Activated naive CD4-positive, alpha-beta T cell treated with anti-CD3 and anti-CD28 coated beads for 36 hours (primary cell): Measurements from ENCODE around the gene GSKIP. TPM values are rescaled to one million over a fixed set of nuclear protein-coding genes. Genes with fewer than 3 reads are reported as not detected.

Experiments
- CTCF ChIA-PET: fragments of 350-600 bp; sonication (Branson Sonifier 250); formaldehyde crosslinking; loops from one replicate; lab custom pipeline; 2021; ENCODE audit warnings: antibody characterized with exemption; lab: Charles Lee
- DNase-seq: peaks from one replicate; pipeline ENCODE4 v3.0.0-alpha.2; 2020
- H3K27ac Mint-ChIP-seq: one replicate; pipeline ENCODE4 v1.8.0; 2021; ENCODE audit warnings: mild to moderate bottlenecking, mixed read lengths
- H3K27me3 Mint-ChIP-seq: one replicate; pipeline ENCODE4 v1.8.0; 2021; ENCODE audit warnings: low read depth, mixed read lengths
- H3K36me3 Mint-ChIP-seq: one replicate; pipeline ENCODE4 v1.8.0; 2021; ENCODE audit warnings: low read depth, mixed read lengths
- H3K4me1 Mint-ChIP-seq: one replicate; pipeline ENCODE4 v1.8.0; 2021; ENCODE audit warnings: low read depth, mixed read lengths
- H3K4me3 Mint-ChIP-seq: one replicate; pipeline ENCODE4 v1.8.0; 2021; ENCODE audit warnings: mild to moderate bottlenecking, moderate library complexity, mixed read lengths
- H3K9me3 Mint-ChIP-seq: one replicate; pipeline ENCODE4 v1.8.0; 2021; ENCODE audit warnings: mixed read lengths
- intact Hi-C: fragments of 100-400 bp; cut with micrococcal nuclease; formaldehyde crosslinking; loops from one replicate; pipeline ENCODE4 v1.15.1; 2023
- total RNA-seq, 2 experiments: library from RNA; stranded (reverse); gene quantifications; one replicate each; pipeline ENCODE4 v1.2.3, GENCODE V29; 2021

GSKIP gene
- total RNA-seq, 2 experiments from 2014 or later, result 17.8 to 20.4 TPM

DNA sequence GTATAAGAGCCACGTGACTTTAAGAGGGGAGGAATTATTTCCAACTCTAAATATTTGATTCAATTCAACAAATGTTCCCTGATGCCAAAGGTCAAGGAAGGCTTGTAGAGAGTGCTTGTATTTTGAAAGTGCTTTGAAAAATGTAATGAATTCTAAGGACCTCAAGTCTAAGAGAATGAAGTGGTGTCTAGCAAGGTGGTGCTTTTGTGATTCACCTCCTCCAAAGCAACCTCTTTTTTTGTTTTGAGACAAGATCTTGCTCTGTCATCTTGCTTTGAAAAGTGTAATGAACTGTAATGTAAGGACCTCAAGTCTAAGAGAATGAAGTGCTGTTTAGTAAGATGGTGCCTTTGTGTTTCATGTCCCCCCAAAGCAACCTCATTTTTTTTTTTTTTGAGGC is 42.4 kb downstream of the GSKIP start:
- Mint-ChIP-seq H3K27me3 (no peaks in the 10 kb centered on the region), H3K9me3 (no peaks in the 10 kb centered on the region), H3K36me3 (no peaks in the 10 kb centered on the region), H3K27ac (no peak overlapping the region), H3K4me3 (no peak overlapping the region), H3K4me1 (no peaks in the 10 kb centered on the region)
- intact Hi-C loops, result no loop called here
- no peak for DNase-seq
- CTCF ChIA-PET, result no interaction called here

DNA sequence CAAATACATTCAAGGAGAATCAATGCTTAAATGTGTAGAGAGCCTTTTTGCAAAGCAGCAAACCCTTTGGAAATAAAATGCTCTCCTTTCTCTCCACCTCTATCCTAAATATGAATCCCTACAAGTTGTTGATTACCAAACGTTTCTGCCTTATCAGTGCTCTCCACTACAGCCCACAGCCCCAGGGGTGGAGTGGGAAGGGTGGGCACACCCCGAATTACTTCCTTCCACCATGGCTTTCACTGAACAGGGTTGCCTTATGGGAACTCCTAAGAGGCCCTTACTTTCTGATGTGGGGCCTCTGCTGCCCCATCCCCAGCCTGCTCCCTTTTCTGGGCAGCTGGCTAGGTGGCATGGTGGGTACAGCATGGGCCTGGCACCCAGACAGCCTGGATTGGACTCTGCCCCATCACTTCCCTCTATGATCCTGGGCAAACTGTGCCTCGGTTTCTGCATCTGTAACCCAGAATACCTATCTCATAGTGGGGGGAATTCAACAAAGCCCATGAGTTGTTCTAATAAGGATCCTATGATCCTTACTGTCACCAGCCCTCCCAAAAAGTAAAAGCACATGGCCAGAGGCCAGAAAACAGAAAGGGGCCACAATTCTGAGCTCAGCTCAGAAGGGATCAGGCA is 44.7 kb downstream of the GSKIP start:
- H3K9me3 Mint-ChIP-seq, result no peaks in the 10 kb centered on the region
- no peaks in the 10 kb centered on the region for H3K4me1 Mint-ChIP-seq
- CTCF ChIA-PET, result interaction anchor here (0.6 kb wide), 1 partner anchor 358 kb away, joined by 5 read pairs; no protein-coding TSS in a partner anchor
- H3K27ac Mint-ChIP-seq, result no peak overlapping the region
- no peaks in the 10 kb centered on the region for H3K36me3 Mint-ChIP-seq
- intact Hi-C loops, result no loop called here
- H3K4me3 Mint-ChIP-seq, result no peak overlapping the region
- DNase-seq, result no peak
- H3K27me3 Mint-ChIP-seq, result no peaks in the 10 kb centered on the region

DNA sequence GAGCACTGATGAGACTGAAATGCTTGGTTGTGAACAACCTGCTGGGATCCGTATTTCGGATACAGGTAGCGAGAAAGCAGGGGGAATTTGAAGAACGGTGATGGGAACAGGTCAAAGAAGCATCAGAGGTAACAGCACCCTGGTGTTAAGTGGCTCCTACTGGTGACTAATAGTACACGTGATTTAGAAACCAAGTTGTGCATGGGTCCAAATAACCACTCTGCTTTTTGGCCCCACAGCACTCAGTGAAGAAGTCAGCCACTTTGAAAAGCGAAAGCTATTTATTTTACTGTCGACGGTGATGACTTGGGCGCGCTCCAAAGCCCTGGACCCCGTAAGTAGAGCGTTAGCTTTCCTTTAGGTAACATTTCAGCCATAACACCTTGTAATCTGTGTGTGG is 45.3 kb downstream of the GSKIP start:
- Mint-ChIP-seq H3K4me3 (no peak overlapping the region), H3K9me3 (no peaks in the 10 kb centered on the region), H3K27ac (no peak overlapping the region), H3K36me3 (no peaks in the 10 kb centered on the region), H3K27me3 (no peaks in the 10 kb centered on the region), H3K4me1 (no peaks in the 10 kb centered on the region)
- CTCF ChIA-PET, result interaction anchor here (0.6 kb wide), 1 partner anchor 359 kb away, joined by 5 read pairs; no protein-coding TSS in a partner anchor
- no peak for DNase-seq
- intact Hi-C loops, result no loop called here

DNA sequence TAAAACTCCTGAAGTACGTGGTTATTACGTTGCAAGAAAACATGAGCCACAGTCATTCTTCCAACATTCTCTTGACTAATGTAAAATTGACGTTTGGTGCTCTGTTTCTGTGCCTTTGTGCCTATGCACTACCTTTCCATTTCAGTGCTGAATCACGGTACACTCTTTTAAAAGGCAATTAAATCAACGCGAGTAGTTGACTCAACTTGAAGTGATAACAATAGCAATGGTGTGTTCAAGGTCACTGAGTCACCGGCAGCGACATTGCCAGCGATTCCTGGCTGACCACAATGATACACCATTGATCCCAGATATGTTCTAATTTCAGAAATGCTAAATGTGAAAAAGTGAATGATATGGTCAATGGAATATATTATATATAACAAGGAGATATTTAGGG is 46.4 kb downstream of the GSKIP start:
- CTCF ChIA-PET, result no interaction called here
- intact Hi-C loops, result no loop called here
- no peaks in the 10 kb centered on the region for H3K9me3 Mint-ChIP-seq

DNA sequence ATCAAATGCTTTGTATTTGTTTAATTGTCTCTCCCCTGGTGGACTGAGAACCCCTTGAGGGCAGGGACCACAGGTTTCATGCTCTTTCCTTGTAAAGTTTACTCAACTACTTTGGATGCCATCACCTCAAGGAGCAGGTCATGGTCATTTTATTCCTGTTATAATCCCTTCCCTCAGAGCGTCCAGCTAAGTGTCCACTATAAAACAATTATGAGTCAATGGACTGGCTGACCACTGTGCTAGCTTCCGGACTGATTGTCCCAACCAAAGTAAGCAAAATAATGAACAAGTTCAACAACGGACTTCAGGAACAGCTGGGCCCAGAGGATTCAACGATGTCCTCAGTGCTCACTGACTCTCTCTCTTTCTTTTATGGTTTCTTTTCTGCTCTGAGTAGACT is 46.8 kb downstream of the GSKIP start:
- H3K36me3 Mint-ChIP-seq, result no peaks in the 10 kb centered on the region
- no peak overlapping the region for H3K27ac Mint-ChIP-seq
- intact Hi-C loops, result no loop called here
- no peak overlapping the region for H3K4me3 Mint-ChIP-seq
- CTCF ChIA-PET, result no interaction called here
- no peak for DNase-seq
- H3K27me3 Mint-ChIP-seq, result no peaks in the 10 kb centered on the region
- no peaks in the 10 kb centered on the region for H3K4me1 Mint-ChIP-seq
- no peaks in the 10 kb centered on the region for H3K9me3 Mint-ChIP-seq

More for the DNA sequence above, 46.4 kb downstream of the GSKIP start:
- Mint-ChIP-seq H3K27me3 (no peaks in the 10 kb centered on the region), H3K4me3 (no peak overlapping the region), H3K27ac (no peak overlapping the region), H3K4me1 (no peaks in the 10 kb centered on the region), H3K36me3 (no peaks in the 10 kb centered on the region)
- no peak for DNase-seq

DNA sequence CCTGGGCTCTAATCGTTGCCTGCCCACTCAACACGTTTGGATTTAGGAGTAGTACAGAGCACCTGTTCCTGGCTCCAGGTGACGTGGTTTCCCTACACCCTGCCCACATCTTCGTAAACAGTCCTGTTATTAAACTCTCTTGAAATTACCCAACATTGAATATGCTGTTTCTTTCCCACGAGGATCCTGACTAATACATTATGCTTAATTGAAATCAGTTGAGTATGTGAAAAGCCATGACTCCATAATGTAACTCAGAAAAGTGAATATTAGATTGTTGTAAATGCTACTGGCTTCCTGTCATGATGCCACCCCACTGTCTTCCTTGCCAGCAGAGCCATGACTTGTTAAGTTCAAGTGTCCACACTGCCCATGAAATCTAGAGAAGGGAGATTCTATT is 50.2 kb downstream of the GSKIP start:
- CTCF ChIA-PET, result interaction anchor here (0.8 kb wide), 1 partner anchor 10 kb away, joined by 3 read pairs; no protein-coding TSS in a partner anchor
- H3K9me3 Mint-ChIP-seq, result no peaks in the 10 kb centered on the region

DNA sequence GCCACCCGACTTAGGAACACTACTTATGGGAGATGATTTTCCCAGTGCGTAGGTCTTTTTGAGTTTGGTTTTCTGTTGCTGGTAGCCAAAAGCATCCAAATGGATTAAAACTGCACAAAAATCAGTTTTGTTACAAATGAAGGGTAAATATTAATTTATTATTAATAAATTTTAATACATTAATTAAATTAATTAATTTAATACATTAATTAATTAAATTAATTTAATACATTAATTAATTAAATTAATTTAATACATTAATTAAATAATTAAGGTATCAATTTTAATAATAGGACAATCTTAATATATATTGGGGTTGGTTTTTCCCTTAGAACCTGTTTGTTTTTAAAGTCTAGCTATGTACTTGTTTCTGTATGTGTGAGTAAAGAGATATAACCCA is 52.2 kb downstream of the GSKIP start:
- no peaks in the 10 kb centered on the region for H3K36me3 Mint-ChIP-seq
- no peaks in the 10 kb centered on the region for H3K27me3 Mint-ChIP-seq
- H3K4me1 Mint-ChIP-seq, result no peaks in the 10 kb centered on the region
- no peak overlapping the region for H3K4me3 Mint-ChIP-seq
- no peak for DNase-seq
- intact Hi-C loops, result no loop called here
- H3K9me3 Mint-ChIP-seq, result no peaks in the 10 kb centered on the region
- no peak overlapping the region for H3K27ac Mint-ChIP-seq
- CTCF ChIA-PET, result no interaction called here

More for the DNA sequence above, 50.2 kb downstream of the GSKIP start:
- DNase-seq, result no peak
- no peaks in the 10 kb centered on the region for H3K27me3 Mint-ChIP-seq
- H3K36me3 Mint-ChIP-seq, result no peaks in the 10 kb centered on the region
- no peaks in the 10 kb centered on the region for H3K4me1 Mint-ChIP-seq
- no peak overlapping the region for H3K4me3 Mint-ChIP-seq
- H3K27ac Mint-ChIP-seq, result no peak overlapping the region
- intact Hi-C loops, result no loop called here

DNA sequence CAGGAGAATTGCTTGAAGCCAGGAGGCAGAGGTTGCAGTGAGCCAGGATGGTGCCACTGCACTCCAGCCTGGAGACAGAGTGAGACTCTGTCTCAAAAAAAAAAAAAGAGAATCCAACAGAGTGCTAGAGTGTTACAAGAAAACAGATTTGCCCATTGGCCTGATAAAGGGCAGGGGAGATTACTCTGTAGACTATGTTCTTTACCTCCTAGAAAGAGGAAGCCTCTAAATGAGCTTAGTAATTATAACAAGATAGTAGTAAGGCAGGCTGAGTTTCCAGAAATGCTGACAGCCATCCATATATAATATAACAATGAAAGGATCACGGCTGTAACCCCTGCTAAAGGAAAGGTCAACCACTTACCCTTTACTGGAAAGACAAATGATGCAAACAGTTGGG is 53.0 kb downstream of the GSKIP start:
- Mint-ChIP-seq H3K27me3 (no peaks in the 10 kb centered on the region), H3K9me3 (no peaks in the 10 kb centered on the region), H3K4me3 (no peak overlapping the region), H3K36me3 (no peaks in the 10 kb centered on the region), H3K27ac (no peak overlapping the region), H3K4me1 (no peaks in the 10 kb centered on the region)
- CTCF ChIA-PET, result interaction anchor here (0.7 kb wide), 1 partner anchor 450 kb away, joined by 3 read pairs; no protein-coding TSS in a partner anchor
- DNase-seq, result no peak
- intact Hi-C loops, result no loop called here

DNA sequence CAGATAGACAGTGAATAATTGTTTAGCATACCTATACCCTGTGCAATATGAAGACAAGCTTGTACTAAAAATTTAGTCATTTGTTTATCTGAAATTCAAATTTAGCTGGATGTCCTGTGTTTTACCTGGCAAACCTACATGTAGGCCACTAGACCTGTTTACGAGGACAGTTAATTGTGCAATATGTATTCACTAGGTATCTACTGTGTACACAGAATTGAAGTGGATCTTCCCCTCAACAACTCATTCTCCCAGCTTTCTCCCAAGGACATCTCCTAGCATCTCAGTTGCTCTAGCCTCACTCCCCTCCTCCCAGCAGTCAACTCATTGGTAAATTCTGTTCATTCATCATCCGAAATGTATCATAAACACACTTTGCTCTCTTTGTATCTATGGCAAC is 53.9 kb downstream of the GSKIP start:
- intact Hi-C loops, result no loop called here
- no peak overlapping the region for H3K4me3 Mint-ChIP-seq
- CTCF ChIA-PET, result interaction anchor here (0.8 kb wide), 1 partner anchor 23 kb away, joined by 3 read pairs; no protein-coding TSS in a partner anchor
- H3K27me3 Mint-ChIP-seq, result no peaks in the 10 kb centered on the region
- no peak for DNase-seq
- no peaks in the 10 kb centered on the region for H3K9me3 Mint-ChIP-seq
- no peaks in the 10 kb centered on the region for H3K36me3 Mint-ChIP-seq
- H3K27ac Mint-ChIP-seq, result no peak overlapping the region
- no peaks in the 10 kb centered on the region for H3K4me1 Mint-ChIP-seq

DNA sequence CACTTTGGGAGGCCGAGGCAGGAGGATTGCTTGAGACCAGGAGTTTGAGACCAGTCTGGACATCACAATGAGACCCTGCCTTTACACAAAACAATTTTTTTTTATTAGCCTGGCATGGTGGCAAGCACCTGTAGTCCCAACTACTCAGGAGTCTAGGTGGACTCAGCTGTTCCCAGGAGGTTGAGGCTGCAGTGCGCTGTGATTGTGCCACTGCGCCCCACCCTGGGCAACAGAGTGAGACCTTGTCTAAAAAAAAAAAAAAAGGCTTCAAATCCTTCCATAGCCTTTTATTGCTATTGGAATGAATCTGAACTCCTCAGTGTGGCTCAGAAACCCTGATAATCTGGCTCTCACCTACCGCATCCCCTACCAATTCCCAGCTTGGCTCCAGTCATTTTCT is 54.7 kb downstream of the GSKIP start:
- no peak overlapping the region for H3K4me3 Mint-ChIP-seq
- H3K9me3 Mint-ChIP-seq, result no peaks in the 10 kb centered on the region
- no peak overlapping the region for H3K27ac Mint-ChIP-seq
- H3K4me1 Mint-ChIP-seq, result no peaks in the 10 kb centered on the region
- CTCF ChIA-PET, result interaction anchor here (0.7 kb wide), 1 partner anchor 134 kb away, joined by 3 read pairs; no protein-coding TSS in a partner anchor
- intact Hi-C loops, result no loop called here
- DNase-seq, result no peak
- no peaks in the 10 kb centered on the region for H3K36me3 Mint-ChIP-seq
- no peaks in the 10 kb centered on the region for H3K27me3 Mint-ChIP-seq

DNA sequence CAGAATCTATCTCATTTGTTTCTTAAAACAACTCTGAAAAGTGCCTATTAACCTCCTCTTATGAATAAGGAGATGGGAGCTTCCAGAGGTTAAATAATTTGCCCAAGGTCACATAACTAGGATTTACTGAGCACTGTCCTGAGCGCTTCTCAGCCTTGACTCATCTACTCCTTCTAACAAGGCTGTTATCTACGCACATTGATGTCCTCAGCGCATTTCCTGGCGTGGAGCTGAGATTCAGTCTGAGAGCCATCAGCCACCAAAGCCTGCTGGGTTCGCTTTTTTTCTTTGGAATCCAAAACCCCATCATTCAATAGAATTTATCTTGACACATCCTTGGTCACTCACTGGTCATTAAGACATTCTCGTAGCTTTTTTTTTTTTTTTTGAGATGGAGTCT is 57.9 kb downstream of the GSKIP start:
- no peak for DNase-seq
- Mint-ChIP-seq H3K4me3 (no peak overlapping the region), H3K4me1 (peaks cover 2% of the 10 kb centered on the region), H3K27me3 (peaks cover 4% of the 10 kb centered on the region), H3K27ac (no peak overlapping the region), H3K36me3 (no peaks in the 10 kb centered on the region), H3K9me3 (no peaks in the 10 kb centered on the region)
- intact Hi-C loops, result loop anchor here (5.0 kb wide), 2 partner anchors 59 to 139 kb away; partner anchors contain the start of genes ATG2B and GSKIP
- CTCF ChIA-PET, result interaction anchor here (0.6 to 1.0 kb wide), 3 partner anchors 277 to 357 kb away, joined by 3 to 4 read pairs (median 3); no protein-coding TSS in a partner anchor

DNA sequence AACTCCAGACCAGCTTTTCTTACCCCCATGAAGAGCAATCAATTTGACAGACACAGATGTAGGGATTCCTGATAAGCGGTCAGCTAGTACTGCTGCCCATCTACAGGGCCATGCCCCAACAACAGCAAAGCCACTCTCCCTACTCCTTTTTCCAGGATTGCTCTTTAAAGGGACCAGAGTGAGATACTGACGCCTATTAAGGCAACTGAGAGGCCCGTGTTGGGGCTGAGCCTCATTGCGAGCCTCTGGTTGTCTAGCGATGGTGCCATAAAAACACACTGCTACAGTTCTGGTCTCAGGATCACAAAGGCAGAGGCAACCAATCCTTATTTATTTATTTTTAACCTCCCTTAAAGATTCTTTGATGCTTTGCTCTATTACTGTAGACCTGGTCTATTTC is 59.7 kb downstream of the GSKIP start:
- H3K36me3 Mint-ChIP-seq, result no peaks in the 10 kb centered on the region
- H3K9me3 Mint-ChIP-seq, result no peaks in the 10 kb centered on the region
- H3K4me1 Mint-ChIP-seq, result peaks cover 2% of the 10 kb centered on the region
- peaks cover 4% of the 10 kb centered on the region for H3K27me3 Mint-ChIP-seq
- intact Hi-C loops, result loop anchor here (5.0 kb wide), 2 partner anchors 61 to 141 kb away; partner anchors contain the start of genes ATG2B and GSKIP
- H3K27ac Mint-ChIP-seq, result no peak overlapping the region
- no peak overlapping the region for H3K4me3 Mint-ChIP-seq
- CTCF ChIA-PET, result interaction anchor here (0.7 to 3.7 kb wide), 4 partner anchors 10 to 132 kb away, joined by 3 to 34 read pairs (median 3); no protein-coding TSS in a partner anchor
- no peak for DNase-seq
